HG02588 (cell line): ENCODE data around the gene JOSD1.

ENCODE experiments used
- ATAC-seq: cut with Tn5 transposase; IDR thresholded peaks from one replicate; pipeline ENCODE4 v1.9.1; 2021; ENCODE audit warnings: mild to moderate bottlenecking, moderate library complexity; ENCODE audit not compliant: unreplicated experiment

Gene JOSD1

DNA sequence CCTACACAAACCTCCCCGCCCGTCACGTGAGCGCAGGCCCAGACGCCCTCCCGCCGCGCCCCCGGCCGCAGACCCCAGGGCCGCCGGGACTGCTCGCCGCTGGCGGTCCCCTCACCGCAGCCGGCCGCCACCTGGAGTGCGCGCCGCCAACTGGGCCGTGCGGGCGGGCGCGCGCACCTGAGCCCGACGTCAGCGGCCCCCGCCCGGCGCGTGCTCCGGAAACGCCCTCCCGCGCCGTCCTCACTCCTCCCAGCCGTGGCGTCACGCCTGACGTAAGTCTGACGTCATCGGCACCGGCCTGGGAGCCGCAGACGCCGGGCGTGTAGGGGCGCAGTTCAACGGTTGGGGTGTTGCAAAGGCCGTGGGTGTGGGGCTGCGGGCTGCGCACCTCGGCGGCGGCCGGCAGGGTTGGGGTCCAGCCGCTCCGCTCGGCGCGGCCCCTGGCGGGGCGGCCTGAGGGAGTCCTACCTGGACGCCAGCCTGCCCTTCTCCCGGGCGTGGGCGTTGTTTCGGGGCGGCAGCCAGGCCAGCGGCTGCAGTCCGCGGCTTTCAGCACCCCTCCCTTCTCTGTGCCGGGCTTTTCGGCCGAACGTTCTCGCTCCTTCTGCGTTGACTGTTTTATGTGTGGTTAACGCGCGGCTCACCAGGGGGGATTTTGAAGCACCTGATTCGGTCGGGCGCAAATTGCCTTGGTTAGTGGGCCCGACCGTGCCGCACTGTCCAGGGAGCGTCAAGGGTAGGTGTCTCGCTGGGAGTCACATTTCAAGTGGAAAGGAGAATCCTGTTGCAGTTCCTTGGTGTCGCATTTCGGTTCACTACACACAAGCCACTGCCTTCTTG is at the start of gene JOSD1:
Gene JOSD1 (minus strand): TSS at position 155 of the 840 bp plus-strand sequence. CDS start 956 bp downstream, outside the sequence.
- peak; percentile 39 for ATAC-seq

DNA sequence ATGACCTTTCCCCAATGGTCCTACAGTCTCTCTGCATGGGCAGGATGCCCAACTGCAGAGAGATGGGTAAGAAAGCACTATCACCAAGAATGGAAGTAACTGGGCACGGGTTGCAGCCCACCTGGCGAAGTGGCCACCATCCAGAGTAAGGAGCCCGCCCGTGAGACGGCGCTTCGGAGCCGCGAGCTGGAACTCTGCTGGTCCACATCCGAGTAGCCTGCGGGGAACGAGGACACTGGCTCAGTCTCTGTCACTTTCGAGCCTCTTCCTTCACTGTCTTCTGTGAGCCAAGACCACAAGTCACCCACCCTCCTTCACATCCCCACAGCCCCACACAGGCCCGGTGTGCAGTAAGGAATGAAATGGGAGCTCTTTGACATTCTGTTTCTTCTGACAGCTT is 49.4 kb upstream of the JOSD1 start:
- no peak for ATAC-seq

DNA sequence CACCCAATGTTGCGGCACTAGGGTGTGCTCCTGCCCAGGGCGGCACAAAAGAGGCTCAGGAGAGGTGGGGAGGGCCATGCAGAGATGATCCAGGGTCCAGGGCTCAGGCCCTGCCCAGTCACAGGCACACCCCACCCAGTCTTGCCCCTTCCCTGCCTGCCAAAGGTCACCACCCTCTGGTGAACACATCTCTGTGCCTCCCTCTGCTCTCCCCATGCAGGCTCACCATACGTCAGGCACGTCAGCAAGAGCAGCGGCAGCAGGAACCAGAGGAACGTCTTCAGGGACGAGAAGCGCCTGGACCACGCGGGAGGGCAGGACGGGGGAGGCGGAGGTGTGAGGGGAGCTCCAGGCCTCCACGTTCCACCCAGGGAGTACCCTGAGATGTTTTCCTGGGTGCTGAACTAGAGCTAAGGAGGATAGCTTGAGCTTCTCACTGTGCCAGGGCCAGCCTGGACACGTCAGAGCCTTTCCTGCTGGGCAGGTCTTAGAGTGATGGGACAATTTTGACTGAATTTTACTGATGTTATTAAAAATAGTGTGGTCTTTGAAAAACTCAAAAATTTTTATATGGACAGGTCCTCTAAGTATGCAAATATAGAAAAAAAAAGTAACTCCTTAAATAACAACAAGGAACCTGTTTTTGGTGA is 47.9 kb upstream of the JOSD1 start:
- ATAC-seq, result no peak

DNA sequence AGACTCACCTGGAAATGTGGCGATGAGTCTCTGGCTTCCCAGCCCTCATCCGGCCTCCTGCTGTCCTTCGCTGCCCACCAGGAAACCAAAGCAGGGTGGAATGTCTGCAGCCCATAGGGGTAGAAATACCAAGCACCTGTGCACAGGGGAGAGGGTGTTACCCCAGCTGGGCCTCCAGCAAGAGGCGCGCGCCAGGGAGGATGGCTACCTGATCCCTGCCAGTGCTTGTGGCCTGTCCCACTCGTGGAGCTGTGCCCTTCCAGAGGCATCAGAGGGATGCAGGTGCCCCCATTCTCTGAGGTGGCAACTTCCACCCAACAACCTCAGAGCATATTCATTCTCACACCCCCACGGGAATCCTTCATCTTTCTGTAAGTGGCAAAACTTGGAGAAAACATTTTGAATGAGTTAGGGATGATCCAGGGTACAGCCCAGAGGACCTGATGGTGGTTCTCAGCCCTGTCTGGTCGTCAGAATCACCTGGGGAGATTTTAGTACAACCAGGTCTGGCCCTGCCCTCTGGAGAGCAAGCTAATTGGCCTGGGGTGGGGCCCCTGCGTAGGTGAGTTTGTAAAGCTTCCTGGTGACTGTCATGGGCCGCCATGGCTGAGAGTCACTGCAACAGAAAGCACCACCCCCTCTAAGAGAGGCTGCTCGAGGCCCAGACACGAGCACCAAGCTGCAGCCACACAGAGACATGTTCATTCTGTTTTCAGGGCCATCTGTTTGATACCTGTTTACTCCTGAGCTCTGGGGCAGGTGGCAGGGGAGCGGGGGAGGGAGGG is 45.1 kb upstream of the JOSD1 start:
- no peak for ATAC-seq

DNA sequence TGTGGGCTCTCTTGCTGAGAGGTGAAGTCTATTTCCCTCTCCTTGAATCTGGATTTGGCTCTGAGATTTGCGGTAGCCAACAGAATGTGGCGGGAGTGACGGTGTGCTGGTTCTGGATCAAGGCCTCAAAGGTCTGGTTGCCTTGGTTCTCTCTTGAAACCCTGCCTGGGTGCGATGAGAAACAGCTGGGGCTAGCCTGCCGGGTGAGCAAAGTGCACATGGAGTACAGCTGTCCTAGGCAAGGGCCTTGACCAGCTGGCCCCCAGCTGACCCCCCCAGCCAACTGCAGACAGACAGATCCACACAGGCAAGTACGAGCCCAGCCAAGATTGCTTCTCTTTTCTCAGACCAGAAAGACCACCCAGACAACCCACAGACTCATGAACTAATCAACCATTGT is 44.2 kb upstream of the JOSD1 start:
- no peak for ATAC-seq

DNA sequence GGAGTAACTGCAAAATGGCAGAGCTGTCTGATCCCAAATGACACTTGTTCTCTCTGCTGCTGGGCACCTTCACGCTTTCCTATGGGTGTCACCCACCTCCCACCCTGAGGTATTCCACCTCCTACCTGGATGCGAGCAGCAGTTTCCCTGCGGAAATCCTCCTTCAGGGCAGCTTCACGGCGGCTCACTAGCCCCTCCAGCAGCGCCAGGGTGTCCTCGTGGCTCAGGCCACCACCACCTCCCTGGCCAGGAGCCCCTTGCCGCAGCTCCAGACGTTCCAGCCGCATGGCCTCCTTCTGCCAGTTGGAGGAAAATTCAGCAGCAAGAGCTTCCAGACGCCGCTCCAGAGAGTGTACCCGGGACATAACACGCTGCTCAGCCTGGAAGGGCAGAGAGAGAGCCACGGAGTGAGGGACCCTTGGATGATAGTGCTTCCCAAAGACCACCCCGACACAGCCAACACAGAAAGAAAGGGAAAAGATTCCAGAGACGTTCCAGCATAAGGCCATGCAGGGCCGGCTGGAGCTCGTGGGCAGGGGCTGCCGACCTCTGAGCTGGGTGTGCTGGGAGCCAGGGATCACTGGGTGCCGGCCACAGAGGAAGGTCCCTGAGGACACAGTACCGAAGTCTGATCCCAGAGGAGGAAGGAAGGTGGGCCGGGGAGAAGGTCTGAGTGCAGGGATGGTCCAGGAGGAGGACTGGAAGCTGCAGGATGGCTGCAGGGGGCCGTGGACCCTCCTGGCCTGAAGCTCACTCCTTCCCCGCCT is 41.6 kb upstream of the JOSD1 start:
- no peak for ATAC-seq

DNA sequence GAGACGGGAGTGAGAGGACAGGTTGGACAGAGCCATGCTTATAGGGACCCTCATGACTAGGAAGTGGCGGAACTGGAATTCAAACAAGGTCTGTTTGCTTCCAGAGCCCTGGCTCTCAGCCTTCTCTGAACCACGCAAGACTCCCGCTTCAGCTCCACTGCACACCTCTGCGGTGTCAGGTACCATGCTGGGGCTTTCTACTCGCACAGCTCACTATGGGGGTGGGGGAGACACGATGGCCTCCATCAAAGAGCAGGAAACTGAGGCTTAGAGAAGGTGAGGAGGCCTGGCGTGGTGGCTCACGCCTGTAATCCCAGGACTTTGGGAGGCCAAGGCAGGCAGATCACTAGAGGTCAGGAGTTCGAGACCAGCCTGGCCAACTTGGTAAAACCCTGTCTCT is 40.8 kb upstream of the JOSD1 start:
- ATAC-seq, result no peak

DNA sequence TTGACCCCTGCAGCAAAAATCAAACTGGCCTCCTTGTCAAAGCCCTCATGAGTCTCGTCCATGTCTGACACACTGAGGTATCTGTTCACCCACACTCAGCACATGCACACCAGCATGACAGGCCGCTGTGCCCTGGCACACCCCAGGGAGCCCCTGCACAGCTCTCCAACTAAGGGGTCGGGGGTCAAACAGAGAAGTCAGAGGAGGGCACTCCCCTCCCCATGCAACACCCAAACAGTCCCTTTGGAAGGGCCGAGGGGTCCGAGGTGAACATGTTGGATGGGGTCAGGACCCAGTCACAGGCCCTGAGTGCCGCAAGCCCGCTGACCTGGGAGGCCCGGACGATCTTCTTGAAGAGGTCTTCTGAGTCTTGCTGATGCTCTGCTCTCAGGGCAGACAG is 40.4 kb upstream of the JOSD1 start:
- ATAC-seq, result no peak

DNA sequence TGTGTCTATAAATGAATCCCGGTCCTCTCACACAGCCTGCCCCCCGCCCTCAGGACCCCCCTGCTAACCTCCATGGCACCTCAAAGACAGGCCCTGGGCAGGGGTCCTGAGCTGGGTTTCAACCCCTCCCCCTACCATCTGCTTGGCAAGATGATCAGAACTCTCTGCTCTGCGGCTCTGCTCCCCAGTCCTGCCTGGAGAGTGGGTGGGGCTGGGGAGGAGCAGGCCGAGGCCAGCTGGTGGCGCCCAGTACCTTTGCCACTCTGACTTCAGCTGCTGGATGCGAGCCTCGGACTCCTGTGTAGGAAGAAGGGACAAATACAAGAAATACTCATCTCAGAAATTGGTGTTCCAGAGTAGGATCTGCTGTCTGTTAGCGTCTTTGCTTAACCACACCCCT is 40.0 kb upstream of the JOSD1 start:
- no peak for ATAC-seq

DNA sequence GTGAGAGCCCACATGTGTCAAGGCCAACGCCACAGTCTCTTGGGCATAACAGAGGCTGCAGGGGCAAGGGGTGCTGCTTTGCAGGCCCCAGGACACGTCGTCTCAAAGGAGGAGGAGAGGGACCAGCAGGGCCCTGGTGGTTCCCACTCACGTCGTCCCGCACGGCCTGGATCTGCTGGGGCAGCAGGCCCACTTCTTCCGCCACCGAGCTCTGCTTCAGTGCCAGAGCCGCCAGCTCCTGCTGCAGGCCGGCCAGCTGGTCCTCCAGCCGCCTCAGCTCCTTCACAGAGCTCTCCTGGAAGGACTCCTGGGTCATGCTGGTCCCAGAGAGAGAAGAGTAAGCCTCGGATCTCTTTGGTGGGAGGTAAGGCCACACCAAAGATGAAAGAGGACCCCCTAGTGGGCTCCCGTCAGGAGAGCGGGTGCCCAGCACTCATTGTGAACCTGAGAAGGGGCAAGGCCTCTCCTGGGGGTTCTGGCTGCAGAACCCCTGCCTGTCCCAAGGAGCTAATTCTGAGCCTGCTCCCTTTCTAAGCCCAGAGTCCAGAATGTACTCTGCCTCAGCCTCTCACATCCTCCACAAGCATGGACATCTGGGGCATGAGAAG is 39.5 kb upstream of the JOSD1 start:
- ATAC-seq, result no peak

DNA sequence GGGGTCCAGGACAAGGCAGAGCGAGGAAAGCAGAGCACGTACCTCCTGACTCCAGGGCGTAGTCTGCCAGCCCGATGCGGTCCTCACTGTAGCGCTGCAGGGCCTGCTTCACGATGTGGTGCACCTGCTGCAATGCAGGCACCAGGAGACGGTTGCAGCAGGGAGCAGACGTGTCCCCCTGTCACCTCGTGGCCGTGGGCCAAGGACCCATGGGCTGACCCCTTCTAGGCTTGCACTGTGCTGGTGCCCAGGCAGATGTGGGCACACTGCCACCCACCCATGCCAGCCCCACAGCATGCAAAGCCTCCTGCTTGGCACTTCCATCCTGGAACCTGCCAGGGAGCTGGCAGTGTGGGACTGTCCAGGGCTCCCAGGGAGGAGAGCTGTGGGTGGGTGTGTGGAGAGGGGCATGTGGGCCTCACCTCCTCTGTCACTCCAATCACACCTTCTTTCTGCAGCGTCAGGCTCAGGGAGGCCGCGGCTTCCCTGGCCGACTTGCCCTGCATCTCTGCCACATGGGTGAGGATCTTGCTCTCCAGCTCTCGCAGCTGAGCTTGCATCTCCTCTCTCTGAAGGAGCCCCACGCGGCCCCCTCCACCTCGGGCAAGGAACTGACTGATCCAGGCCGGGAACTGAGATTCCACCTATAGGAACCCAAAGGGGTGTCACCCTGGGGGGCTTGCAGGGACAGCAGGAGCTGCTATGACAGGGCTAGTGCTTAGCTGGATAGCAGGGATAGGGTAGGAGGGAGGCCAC is 38.7 kb upstream of the JOSD1 start:
- no peak for ATAC-seq

DNA sequence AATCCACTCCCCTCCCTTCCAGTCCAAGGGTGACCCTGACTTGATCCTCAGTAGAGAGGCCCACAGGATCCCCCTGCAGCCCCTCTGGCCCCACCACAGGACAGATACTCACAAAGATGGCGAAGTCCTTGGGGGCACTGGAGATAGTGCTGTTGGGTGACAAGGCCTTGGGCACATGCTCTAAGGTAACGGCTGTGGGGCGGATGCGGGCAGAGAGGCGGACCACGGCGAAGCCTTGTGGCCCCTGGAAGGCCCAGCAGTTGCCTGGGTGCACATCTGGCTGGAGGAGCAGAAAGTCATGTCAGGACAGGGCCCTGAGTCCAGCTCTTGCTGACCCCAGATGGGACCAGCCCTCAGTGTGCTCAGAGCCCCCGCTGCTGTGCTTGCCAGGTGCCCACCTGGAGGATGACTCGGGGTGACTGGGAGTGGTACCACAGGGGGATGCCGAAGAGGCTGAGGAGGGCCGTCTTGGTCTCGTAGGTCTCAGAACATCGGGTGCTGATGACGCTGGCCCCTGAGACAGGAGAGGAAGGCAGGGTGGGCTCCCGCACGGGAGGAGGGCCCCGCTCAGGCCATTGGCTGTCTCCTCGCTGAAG is 37.8 kb upstream of the JOSD1 start:
- no peak for ATAC-seq

DNA sequence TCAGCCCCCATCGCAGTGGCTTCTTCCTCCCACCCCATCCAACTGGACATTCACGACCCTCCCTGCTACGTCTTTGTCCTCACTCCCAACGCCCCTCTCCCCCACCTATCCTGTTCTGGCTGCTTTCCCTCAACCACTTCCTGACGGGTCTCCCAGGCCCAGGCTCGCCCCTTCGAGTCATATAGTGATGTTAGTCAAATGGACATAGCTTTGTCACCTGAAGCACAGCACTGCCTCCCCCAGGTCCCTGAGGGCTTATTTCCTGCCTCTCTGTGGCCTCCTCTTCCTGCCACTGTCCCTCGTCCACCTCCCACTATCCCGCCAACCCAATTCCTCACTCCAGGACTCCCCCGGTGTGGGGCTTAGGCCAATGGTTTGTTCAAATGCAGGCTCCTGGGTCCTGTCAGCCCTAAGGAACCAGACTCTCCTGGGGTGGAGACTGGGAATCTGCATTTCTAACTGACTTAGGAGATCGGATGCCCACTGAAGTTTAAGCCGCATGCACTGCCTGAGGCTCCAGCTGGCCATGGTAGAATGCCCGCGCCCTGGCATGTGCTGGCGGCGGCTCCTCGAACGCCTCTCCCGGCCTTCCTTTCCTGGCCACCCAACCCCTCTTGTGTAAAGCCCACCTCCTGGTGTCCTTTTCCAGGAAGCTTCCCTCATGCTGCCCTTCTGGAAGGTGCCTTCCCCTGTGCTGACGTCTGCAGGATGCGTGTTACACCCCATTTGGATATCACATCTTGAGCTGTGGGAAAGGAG is 36.7 kb upstream of the JOSD1 start:
- no peak for ATAC-seq

DNA sequence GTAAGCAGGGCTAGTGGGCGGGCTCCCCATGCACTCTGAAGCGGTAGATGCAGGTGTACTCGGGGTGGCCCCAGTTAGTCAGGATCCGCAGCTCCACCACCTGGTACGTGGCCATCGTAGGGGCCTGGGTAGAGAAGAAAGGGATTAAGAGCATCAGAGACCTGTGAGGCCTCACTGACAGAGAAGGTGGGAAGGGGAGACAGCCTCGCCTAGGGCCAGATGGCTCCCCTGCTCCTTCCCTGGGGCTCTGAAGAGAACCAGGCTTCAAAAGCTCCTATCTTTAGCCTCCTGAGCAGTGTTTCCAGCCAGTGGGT is 35.5 kb upstream of the JOSD1 start:
- no peak for ATAC-seq

DNA sequence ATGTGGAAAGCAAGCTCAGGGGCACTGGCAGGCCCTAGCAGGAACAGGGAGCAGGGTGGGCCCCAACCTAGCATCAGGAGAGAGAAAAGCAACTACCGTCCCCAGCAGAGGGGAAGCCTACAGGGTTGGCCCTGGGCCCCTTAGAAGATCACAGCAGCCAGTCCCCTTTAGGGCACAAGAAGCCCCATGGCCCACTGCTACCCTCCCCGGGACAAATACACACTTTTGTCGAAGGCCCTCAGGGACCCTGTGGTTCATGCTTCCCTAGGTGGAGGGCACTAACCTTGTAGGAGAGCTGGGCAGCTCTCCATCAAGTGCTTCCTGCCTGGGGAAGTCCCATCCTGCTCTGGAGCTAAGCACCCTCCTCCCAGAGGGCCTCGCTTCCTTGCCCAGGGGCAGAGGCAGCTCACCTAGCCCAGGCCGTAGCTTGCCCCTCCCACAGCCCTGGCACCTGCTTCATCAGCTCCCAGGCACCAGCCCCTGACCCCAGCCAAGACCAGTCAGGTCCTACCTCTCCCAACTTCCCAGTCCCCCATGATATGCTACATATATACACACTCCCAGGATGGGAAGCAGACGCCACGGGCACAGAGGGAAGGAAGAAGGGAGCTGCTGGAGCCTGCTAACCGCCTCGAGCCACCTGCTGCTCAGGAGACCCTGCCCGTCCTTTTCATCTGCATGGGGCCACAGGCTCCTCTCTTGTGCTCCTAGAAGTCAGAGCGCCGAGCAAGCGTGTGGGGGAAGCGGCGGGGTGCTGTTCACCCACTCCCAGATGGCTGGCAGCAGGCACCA is 34.9 kb upstream of the JOSD1 start:
- no peak for ATAC-seq

DNA sequence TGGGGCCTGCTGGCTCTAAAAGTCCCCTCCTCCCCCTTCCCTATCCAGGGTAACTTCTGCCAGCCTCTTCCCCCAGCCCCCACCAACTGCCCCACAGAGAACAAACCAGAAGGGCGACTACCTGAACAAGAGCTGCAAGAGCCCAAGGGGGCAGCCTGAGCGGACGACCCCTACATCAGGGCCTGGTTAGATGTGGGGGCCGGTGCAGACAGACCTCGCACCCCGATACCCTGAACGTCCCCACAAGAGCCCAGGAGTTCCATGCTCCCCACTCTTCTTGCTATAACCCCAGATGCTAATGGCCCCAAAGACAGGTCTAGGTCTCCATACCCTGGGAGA is 34.4 kb upstream of the JOSD1 start:
- no peak for ATAC-seq

DNA sequence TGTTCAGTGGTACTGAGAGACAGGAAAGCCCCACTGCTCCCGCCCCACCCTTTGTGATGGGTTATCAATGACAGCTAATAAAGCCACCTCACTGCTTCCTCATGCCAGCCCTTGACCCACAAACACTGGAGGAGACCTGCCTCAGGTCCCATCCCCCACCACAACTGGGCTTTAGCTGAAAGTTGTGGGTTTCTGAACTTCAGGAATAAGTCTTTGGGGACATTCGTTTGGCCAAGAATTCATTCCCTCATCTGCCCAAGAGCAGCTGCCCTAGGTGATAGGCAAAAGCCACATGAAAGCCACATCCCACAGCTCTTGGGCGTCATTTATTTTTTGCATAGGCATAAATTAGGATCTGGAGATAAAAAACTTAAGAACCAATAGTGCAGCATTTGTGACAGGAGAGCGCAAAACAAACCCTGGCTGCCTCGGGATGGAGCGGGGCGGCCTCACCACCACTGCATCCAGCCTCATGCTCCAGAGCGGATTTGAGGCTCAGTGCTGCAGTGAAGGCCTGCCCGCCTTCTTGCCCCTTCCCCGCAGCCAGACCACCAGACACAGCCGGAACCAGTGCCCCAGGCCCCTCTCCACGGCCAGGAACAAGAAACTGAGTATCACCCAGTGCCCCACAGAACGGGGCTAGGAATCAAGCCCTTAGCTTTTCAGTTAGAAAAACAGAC is 33.8 kb upstream of the JOSD1 start:
- no peak for ATAC-seq
